Mesendoderm (in vitro differentiated cells): ENCODE measurements around the gene METTL16.
A peak's percentile ranks its signal among the peaks of the same experiment; 100 is the strongest.

Experiments
- DNase-seq: peaks from one replicate; pipeline ENCODE4 v3.0.0; 2013
- H2AK5ac ChIP-seq: 2 replicates; pipeline ENCODE4 v1.6.1; 2013; ENCODE audit warnings: low read length, inconsistent platforms
- H2BK120ac ChIP-seq: 2 replicates; pipeline ENCODE4 v1.6.1; 2013; ENCODE audit warnings: low read depth, mild to moderate bottlenecking, low read length, moderate library complexity, mixed read lengths
- H2BK15ac ChIP-seq: replicated peaks from 2 replicates; pipeline ENCODE4 v1.6.1; 2013; ENCODE audit warnings: low read depth, mild to moderate bottlenecking, moderate library complexity
- H2BK5ac ChIP-seq: 2 replicates; pipeline ENCODE4 v1.6.1; 2013; ENCODE audit warnings: low read length, inconsistent platforms
- H3K18ac ChIP-seq: 2 replicates; pipeline ENCODE4 v1.6.1; 2013; ENCODE audit warnings: mild to moderate bottlenecking, low read length, mixed read lengths
- H3K23ac ChIP-seq: one replicate; pipeline ENCODE4 v1.6.1; 2013; ENCODE audit warnings: low read length
- H3K27ac ChIP-seq: 2 replicates; pipeline ENCODE4 v1.5.1; 2013; ENCODE audit warnings: low read depth, mild to moderate bottlenecking, inconsistent platforms, low read length, moderate library complexity
- H3K27me3 ChIP-seq: 2 replicates; pipeline ENCODE4 v1.6.1; 2013; ENCODE audit warnings: low read length, control low read depth, mild to moderate bottlenecking, inconsistent platforms; ENCODE audit not compliant: insufficient read depth, poor library complexity
- H3K36me3 ChIP-seq: 2 replicates; pipeline ENCODE4 v1.6.1; 2013; ENCODE audit warnings: low read length, inconsistent platforms; ENCODE audit not compliant: control insufficient read depth, insufficient read depth
- H3K4ac ChIP-seq: one replicate; pipeline ENCODE4 v1.6.1; 2013; ENCODE audit warnings: low read depth, mild to moderate bottlenecking, low read length, moderate library complexity
- H3K4me1 ChIP-seq: 2 replicates; pipeline ENCODE4 v1.6.1; 2013; ENCODE audit warnings: low read depth, low read length, inconsistent platforms; ENCODE audit not compliant: control insufficient read depth
- H3K4me2 ChIP-seq: 2 replicates; pipeline ENCODE4 v1.6.1; 2013; ENCODE audit warnings: low read length
- H3K4me3 ChIP-seq: 2 replicates; pipeline ENCODE4 v1.5.1; 2013; ENCODE audit warnings: mild to moderate bottlenecking, low read length
- H3K56ac ChIP-seq: one replicate; pipeline ENCODE4 v1.6.1; 2013; ENCODE audit warnings: low read length
- H3K79me1 ChIP-seq: 2 replicates; pipeline ENCODE4 v1.6.1; 2013; ENCODE audit warnings: low read length, inconsistent platforms
- H3K79me2 ChIP-seq: 2 replicates; pipeline ENCODE4 v1.6.1; 2013; ENCODE audit warnings: mild to moderate bottlenecking, low read length; ENCODE audit not compliant: control insufficient read depth, insufficient read depth
- H3K9ac ChIP-seq: 2 replicates; pipeline ENCODE4 v1.6.1; 2013; ENCODE audit warnings: low read length, inconsistent platforms
- H4K5ac ChIP-seq: one replicate; pipeline ENCODE4 v1.6.1; 2013; ENCODE audit warnings: low read length
- H4K8ac ChIP-seq: one replicate; pipeline ENCODE4 v1.6.1; 2013; ENCODE audit warnings: low read depth, mild to moderate bottlenecking, control low read depth, low read length, moderate library complexity
- WGBS: extraction: QIAGEN DNeasy Blood & Tissue Kit; methylation state at CpG from one replicate; pipeline ENCODE4 v1.1.7; 2013; ENCODE audit warnings: low lambda C conversion rate, missing lambda C conversion rate; ENCODE audit not compliant: insufficient coverage; ENCODE audit errors: extremely low coverage; 5-methylcytosine and 5-hydroxymethylcytosine counted together

Gene METTL16

DNA sequence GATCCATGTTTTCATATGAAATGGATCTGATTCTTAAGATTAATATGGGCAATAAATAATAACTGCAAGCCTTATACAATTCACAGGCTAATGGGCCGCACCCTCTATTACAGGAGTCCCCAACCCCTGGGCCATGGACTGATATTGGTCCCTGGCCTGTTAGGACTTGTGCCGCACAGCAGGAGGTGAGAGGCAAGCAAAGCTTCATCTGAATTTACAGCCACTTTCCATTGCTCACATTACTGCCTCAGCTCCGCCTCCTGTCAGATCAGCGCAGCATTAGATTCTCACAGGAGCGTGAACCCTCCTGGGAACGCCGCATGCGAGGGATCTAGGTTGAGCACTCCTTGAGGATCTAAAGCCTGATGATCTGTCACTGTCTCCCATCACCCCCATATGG is 26.8 kb downstream of the METTL16 start:
- Histone ChIP-seq H3K79me1 (peaks cover 15% of the 10 kb centered on the region), H3K9ac (no peak overlapping the region), H3K4ac (no peak overlapping the region), H2BK15ac (no peak overlapping the region), H3K18ac (no peak overlapping the region), H3K27me3 (no peaks in the 10 kb centered on the region), H2BK5ac (no peak overlapping the region), H3K4me3 (no peak overlapping the region), H4K8ac (no peak overlapping the region), H3K4me2 (no peak overlapping the region), H4K5ac (no peak overlapping the region), H3K36me3 (no peaks in the 10 kb centered on the region), H2BK120ac (no peak overlapping the region), H2AK5ac (no peak overlapping the region), H3K56ac (no peak overlapping the region), H3K27ac (no peak overlapping the region), H3K79me2 (peaks cover 28% of the 10 kb centered on the region), H3K4me1 (peaks cover 5% of the 10 kb centered on the region), H3K23ac (no peak overlapping the region)
- WGBS: no CpG with 5 or more reads among the region's 8 CpGs
- peak; percentile 86 for DNase-seq

- no CpG with 5 or more reads among the region's 1 CpG for WGBS
- H2AK5ac ChIP-seq: no peak overlapping the region
Observed at GRCh38 chr17:2483084-2483483, 28.6 kb downstream of the METTL16 start.

GRCh38 chr17:2482218-2482617 is 29.5 kb downstream of the METTL16 start:
- DNase-seq: no peak
- WGBS: no CpG with 5 or more reads among the region's 7 CpGs

More at GRCh38 chr17:2483084-2483483, 28.6 kb downstream of the METTL16 start:
- no peak overlapping the region for H4K8ac ChIP-seq
- H3K56ac ChIP-seq: no peak overlapping the region
- H3K4ac ChIP-seq: no peak overlapping the region
- DNase-seq: no peak
- H3K36me3 ChIP-seq: no peaks in the 10 kb centered on the region
- H4K5ac ChIP-seq: no peak overlapping the region
- H3K4me2 ChIP-seq: no peak overlapping the region
- peaks cover 5% of the 10 kb centered on the region for H3K4me1 ChIP-seq
- H3K79me1 ChIP-seq: peaks cover 23% of the 10 kb centered on the region
- H3K9ac ChIP-seq: no peak overlapping the region
- no peak overlapping the region for H2BK5ac ChIP-seq
- H3K23ac ChIP-seq: no peak overlapping the region
- H3K4me3 ChIP-seq: no peak overlapping the region
- H2BK120ac ChIP-seq: no peak overlapping the region
- H3K18ac ChIP-seq: no peak overlapping the region
- no peak overlapping the region for H2BK15ac ChIP-seq
- H3K27ac ChIP-seq: no peak overlapping the region
- no peaks in the 10 kb centered on the region for H3K27me3 ChIP-seq
- H3K79me2 ChIP-seq: peaks cover 26% of the 10 kb centered on the region

DNA sequence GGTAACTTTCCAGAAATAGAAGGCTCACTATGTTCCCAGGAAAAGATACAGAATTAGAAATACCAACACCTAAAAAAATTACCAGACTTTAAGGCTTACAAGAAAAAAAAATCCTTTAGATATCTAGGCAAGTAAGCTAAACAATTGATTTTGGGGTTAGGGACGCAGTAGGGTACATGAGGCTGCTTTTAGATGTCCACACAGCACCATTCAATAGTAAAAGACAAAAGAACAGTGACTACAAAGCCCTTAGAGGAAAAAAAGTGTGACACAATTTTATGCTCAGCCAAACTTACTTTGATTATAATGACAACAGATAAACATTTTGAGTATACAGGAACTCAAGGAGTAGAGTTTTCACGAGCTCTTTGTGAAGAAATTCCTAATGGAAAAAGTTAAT is 29.9 kb downstream of the METTL16 start:
- Histone ChIP-seq H4K8ac (no peak overlapping the region), H3K4me1 (peaks cover 5% of the 10 kb centered on the region), H3K4me3 (no peak overlapping the region), H3K27me3 (no peaks in the 10 kb centered on the region), H3K79me1 (peaks cover 23% of the 10 kb centered on the region), H3K36me3 (no peaks in the 10 kb centered on the region), H3K79me2 (peaks cover 19% of the 10 kb centered on the region), H2BK15ac (no peak overlapping the region), H2BK120ac (no peak overlapping the region), H2AK5ac (no peak overlapping the region), H3K9ac (no peak overlapping the region), H3K23ac (no peak overlapping the region), H4K5ac (no peak overlapping the region), H2BK5ac (no peak overlapping the region), H3K27ac (no peak overlapping the region), H3K56ac (no peak overlapping the region), H3K4me2 (no peak overlapping the region), H3K4ac (no peak overlapping the region), H3K18ac (no peak overlapping the region)
- no CpG with 5 or more reads among the region's 2 CpGs for WGBS
- DNase-seq: no peak

More at GRCh38 chr17:2482218-2482617, 29.5 kb downstream of the METTL16 start:
- Histone ChIP-seq H2BK15ac (no peak overlapping the region), H3K4me2 (no peak overlapping the region), H2BK5ac (no peak overlapping the region), H3K36me3 (no peaks in the 10 kb centered on the region), H2AK5ac (no peak overlapping the region), H3K56ac (no peak overlapping the region), H3K4ac (no peak overlapping the region), H3K9ac (no peak overlapping the region), H3K18ac (no peak overlapping the region), H3K79me2 (peaks cover 22% of the 10 kb centered on the region), H4K8ac (no peak overlapping the region), H3K27me3 (no peaks in the 10 kb centered on the region), H3K4me3 (no peak overlapping the region), H3K27ac (no peak overlapping the region), H3K4me1 (peaks cover 5% of the 10 kb centered on the region), H2BK120ac (no peak overlapping the region), H3K79me1 (peaks cover 26% of the 10 kb centered on the region), H3K23ac (no peak overlapping the region), H4K5ac (no peak overlapping the region)

DNA sequence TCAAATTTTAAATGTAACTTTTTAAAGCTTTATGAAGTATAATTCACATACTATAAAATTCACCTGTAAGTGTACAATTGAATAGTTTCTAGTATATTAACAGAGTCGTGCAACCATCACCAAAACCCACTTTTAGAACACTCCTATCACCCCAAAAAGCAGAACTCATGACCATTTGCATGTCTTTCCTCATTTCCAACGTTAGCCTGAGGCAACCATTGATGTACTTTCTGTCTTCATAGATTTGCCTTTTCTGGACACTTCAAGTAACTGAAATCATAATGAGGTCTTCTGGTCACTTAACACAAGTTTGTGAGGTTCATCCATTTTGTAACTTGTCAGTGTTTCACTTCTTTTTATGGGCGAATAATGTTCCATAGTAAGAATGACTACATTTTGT is 33.2 kb downstream of the METTL16 start:
- Histone ChIP-seq H4K5ac (no peak overlapping the region), H3K4me2 (no peak overlapping the region), H3K4me1 (peaks cover 2% of the 10 kb centered on the region), H4K8ac (no peak overlapping the region), H3K4ac (no peak overlapping the region), H2BK5ac (no peak overlapping the region), H3K79me1 (peaks cover 21% of the 10 kb centered on the region), H2AK5ac (no peak overlapping the region), H2BK120ac (no peak overlapping the region), H3K4me3 (no peak overlapping the region), H3K36me3 (peaks cover 2% of the 10 kb centered on the region), H3K18ac (no peak overlapping the region), H3K23ac (no peak overlapping the region), H3K79me2 (peaks cover 9% of the 10 kb centered on the region), H3K56ac (no peak overlapping the region), H3K27ac (no peak overlapping the region), H2BK15ac (no peak overlapping the region), H3K9ac (no peak overlapping the region), H3K27me3 (no peaks in the 10 kb centered on the region)
- no CpG with 5 or more reads among the region's 3 CpGs for WGBS
- DNase-seq: no peak

- no peak overlapping the region for H3K4ac ChIP-seq
- H4K8ac ChIP-seq: no peak overlapping the region
- H2AK5ac ChIP-seq: no peak overlapping the region
- no peak overlapping the region for H3K4me2 ChIP-seq
- H3K79me1 ChIP-seq: peaks cover 15% of the 10 kb centered on the region
- no CpG with 5 or more reads among the region's 14 CpGs for WGBS
- H3K23ac ChIP-seq: no peak overlapping the region
- H3K27ac ChIP-seq: no peak overlapping the region
- no peaks in the 10 kb centered on the region for H3K27me3 ChIP-seq
- H3K18ac ChIP-seq: no peak overlapping the region
- no peak overlapping the region for H3K4me3 ChIP-seq
- H4K5ac ChIP-seq: no peak overlapping the region
- H2BK15ac ChIP-seq: no peak overlapping the region
- no peak overlapping the region for H2BK120ac ChIP-seq
- H3K79me2 ChIP-seq: peaks cover 4% of the 10 kb centered on the region
- H2BK5ac ChIP-seq: no peak overlapping the region
- H3K56ac ChIP-seq: no peak overlapping the region
- H3K36me3 ChIP-seq: peaks cover 2% of the 10 kb centered on the region
- H3K4me1 ChIP-seq: no peaks in the 10 kb centered on the region
- no peak for DNase-seq
- H3K9ac ChIP-seq: no peak overlapping the region
Observed at GRCh38 chr17:2475056-2475455, 36.6 kb downstream of the METTL16 start.
